Adrenal gland (tissue), 5 donors: Measurements from ENCODE around the gene GCNT2.

ENCODE experiments used
- CTCF ChIP-seq, 6 experiments: fragments of 450-650 bp in 4 of 6; fragments of 200-600 bp in 2 of 6; sonication (generic) in 1 of 6; IDR thresholded peaks; 1 replicate in 5 of 6; 2 replicates in 1 of 6; pipeline versions ENCODE4 v1.5.1 to v1.8.0; 2016 to 2021; ENCODE audit warnings: antibody characterized with exemption in 6 of 6, mild to moderate bottlenecking in 2 of 6, moderate library complexity in 1 of 6
- POLR2A ChIP-seq, 2 donors: fragments of 450-650 bp; IDR thresholded peaks; one replicate each; pipeline ENCODE4 v1.6.1; 2017; ENCODE audit warnings: antibody characterized with exemption in 2 of 2, mild to moderate bottlenecking in 2 of 2, moderate library complexity in 1 of 2
- donor health status: DM: no; HTN: no; CAD: no.

DNA sequence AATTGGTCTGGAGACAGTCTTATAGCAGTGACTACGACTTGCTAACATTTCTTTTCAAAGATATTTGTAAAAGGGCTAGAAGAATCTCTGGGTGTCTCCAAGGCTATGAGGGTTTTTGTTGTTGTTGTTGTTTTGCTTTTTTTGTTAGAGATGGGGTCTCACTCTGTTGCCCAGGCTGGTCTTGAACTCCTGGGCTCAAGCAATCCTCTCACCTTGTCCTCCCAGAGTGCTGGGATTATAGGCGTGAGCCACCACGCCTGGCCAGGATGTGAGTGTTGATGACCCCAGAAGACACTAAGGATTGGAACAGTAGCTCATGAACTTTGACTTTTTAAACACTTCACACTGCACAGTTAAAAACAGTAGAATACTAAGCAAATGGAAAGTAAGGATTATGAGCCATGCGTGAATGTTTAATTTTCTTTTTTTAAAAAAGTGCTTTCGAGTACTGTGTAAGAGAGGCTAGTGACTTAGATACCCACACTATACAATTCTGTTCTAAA, 76.4 kb downstream of the GCNT2 start:
- TF ChIP-seq CTCF (IDR thresholded peaks at IDR 0.05) (no peak), POLR2A (IDR thresholded peaks at IDR 0.05) (no peak)
